Endothelial cell (in vitro differentiated cells): Measurements from ENCODE around the gene PKMYT1. TPM values are rescaled to one million over a fixed set of nuclear protein-coding genes. Genes with fewer than 3 reads are reported as not detected.
A peak's percentile ranks its signal among the peaks of the same experiment; 100 is the strongest.

Source experiments
- DNase-seq: peaks from one replicate; pipeline ENCODE4 v3.0.0; 2021; ENCODE audit warnings: low spot score
- H3K27ac Mint-ChIP-seq: one replicate; pipeline ENCODE4 v1.8.0; 2021; ENCODE audit warnings: mixed read lengths, inconsistent platforms; ENCODE audit not compliant: unreplicated experiment
- H3K27me3 Mint-ChIP-seq: one replicate; pipeline ENCODE4 v1.8.0; 2021; ENCODE audit warnings: mild to moderate bottlenecking, moderate library complexity, mixed read lengths, inconsistent platforms; ENCODE audit not compliant: unreplicated experiment
- H3K36me3 Mint-ChIP-seq: one replicate; pipeline ENCODE4 v1.8.0; 2021; ENCODE audit warnings: mild to moderate bottlenecking, low read depth, mixed read lengths, inconsistent platforms; ENCODE audit not compliant: unreplicated experiment
- H3K4me1 Mint-ChIP-seq: one replicate; pipeline ENCODE4 v1.8.0; 2021; ENCODE audit warnings: mild to moderate bottlenecking, mixed read lengths, inconsistent platforms; ENCODE audit not compliant: unreplicated experiment
- H3K4me3 Mint-ChIP-seq: one replicate; pipeline ENCODE4 v1.8.0; 2021; ENCODE audit warnings: mild to moderate bottlenecking, mixed read lengths, inconsistent platforms; ENCODE audit not compliant: unreplicated experiment
- H3K9me3 Mint-ChIP-seq: one replicate; pipeline ENCODE4 v1.8.0; 2021; ENCODE audit warnings: mixed read lengths, inconsistent platforms; ENCODE audit not compliant: unreplicated experiment
- total RNA-seq: library from RNA; stranded (reverse); fragmentation: NEBNext Ultra II Directional; extraction: Animal tissue kit (Norgen Biotek cat#: 25700); gene quantifications from one replicate; pipeline ENCODE4 v1.2.1, GENCODE V29; 2021; ENCODE audit not compliant: unreplicated experiment
- TF ChIP-seq, protein P1 (sequence below): fragments of 200-600 bp; sonication (generic); IDR thresholded peaks from one replicate; pipeline ENCODE4 v1.5.0; 2021; ENCODE audit warnings: antibody characterized with exemption; ENCODE audit not compliant: unreplicated experiment

PKMYT1 gene
- total RNA-seq, 1 donor from 2014 or later, result 12.2 TPM

DNA sequence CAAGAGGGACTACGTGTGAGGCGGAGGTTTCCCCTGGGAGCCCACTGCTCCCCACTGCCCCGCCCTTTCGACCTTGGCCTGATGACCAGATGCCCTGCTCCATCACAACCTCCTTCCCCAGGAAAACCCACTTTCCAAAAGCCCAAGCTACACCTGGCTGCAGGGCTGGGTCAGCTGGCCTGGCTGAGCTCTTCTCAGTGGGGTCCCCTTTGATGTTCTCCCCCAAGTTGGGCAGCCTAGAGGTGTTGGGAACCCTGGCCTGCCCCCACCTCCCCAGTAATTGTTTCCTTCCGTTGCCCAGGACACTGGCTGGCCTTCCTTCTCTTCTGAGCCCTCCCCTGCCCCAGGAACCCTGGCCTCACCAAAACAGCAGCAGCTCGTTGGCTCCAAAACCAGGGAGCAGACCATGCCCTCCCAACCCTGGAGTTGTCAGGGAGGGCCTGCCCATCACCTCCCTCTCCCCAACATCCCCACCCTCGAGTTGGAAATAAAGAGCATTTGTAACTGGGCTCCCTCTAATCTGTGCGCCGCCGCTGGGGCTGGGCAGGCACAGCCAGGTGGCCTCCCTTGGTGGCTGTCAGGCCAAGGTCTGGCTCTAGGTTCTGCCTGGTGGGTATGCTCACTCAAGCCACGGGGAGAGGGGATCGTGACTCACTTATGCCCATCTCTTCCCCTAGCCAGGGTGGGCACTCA lies 33.9 kb upstream of the PKMYT1 start:
- no peak for DNase-seq
- TF ChIP-seq, protein P1, sequence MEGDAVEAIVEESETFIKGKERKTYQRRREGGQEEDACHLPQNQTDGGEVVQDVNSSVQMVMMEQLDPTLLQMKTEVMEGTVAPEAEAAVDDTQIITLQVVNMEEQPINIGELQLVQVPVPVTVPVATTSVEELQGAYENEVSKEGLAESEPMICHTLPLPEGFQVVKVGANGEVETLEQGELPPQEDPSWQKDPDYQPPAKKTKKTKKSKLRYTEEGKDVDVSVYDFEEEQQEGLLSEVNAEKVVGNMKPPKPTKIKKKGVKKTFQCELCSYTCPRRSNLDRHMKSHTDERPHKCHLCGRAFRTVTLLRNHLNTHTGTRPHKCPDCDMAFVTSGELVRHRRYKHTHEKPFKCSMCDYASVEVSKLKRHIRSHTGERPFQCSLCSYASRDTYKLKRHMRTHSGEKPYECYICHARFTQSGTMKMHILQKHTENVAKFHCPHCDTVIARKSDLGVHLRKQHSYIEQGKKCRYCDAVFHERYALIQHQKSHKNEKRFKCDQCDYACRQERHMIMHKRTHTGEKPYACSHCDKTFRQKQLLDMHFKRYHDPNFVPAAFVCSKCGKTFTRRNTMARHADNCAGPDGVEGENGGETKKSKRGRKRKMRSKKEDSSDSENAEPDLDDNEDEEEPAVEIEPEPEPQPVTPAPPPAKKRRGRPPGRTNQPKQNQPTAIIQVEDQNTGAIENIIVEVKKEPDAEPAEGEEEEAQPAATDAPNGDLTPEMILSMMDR, result no peak
- peaks cover 16% of the 10 kb centered on the region for H3K27me3 Mint-ChIP-seq
- H3K4me1 Mint-ChIP-seq, result peaks cover 2% of the 10 kb centered on the region
- H3K27ac Mint-ChIP-seq, result peak overlapping the region; percentile 24
- H3K4me3 Mint-ChIP-seq, result no peak overlapping the region
- no peaks in the 10 kb centered on the region for H3K9me3 Mint-ChIP-seq
- peaks cover 5% of the 10 kb centered on the region for H3K36me3 Mint-ChIP-seq

DNA sequence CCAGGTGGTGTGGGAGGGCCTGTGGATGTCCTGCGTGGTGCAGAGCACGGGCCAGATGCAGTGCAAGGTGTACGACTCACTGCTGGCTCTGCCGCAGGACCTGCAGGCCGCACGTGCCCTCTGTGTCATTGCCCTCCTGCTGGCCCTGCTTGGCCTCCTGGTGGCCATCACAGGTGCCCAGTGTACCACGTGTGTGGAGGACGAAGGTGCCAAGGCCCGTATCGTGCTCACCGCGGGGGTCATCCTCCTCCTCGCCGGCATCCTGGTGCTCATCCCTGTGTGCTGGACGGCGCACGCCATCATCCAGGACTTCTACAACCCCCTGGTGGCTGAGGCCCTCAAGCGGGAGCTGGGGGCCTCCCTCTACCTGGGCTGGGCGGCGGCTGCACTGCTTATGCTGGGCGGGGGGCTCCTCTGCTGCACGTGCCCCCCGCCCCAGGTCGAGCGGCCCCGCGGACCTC lies 33.3 kb upstream of the PKMYT1 start:
- peaks cover 5% of the 10 kb centered on the region for H3K36me3 Mint-ChIP-seq
- H3K9me3 Mint-ChIP-seq, result no peaks in the 10 kb centered on the region
- TF ChIP-seq, protein P1, result no peak
- H3K4me3 Mint-ChIP-seq, result no peak overlapping the region
- no peak overlapping the region for H3K27ac Mint-ChIP-seq
- H3K4me1 Mint-ChIP-seq, result peaks cover 6% of the 10 kb centered on the region
- DNase-seq, result no peak
- peaks cover 16% of the 10 kb centered on the region for H3K27me3 Mint-ChIP-seq

DNA sequence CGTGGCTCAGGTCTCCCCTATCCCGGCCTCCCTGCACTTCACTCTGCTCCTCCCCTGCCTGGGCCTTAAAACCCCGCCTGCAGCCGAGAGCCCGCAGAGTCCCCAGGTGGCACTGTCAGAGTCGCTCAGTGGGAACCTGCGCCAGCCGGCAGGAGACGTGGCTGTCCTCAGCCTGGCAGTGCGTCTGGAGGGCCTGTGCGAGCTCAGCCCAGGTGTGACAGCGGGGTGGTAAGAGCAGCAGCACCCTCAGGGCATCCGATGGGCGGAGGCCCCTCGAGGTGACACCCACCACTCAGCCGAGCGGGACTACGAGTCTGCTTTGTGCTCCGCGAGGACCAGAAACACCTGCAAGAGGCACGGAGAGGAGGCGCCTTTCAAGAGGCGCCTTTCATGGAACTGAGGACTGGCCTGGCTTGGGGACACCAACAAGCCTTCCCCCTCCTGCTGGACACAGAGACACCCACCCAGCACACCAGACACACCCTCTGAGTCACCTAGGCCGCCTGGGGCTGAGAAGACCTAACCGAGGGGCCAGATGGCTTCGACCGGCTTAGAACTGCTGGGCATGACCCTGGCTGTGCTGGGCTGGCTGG lies 32.7 kb upstream of the PKMYT1 start, which contains the start of gene CLDN9:
CLDN9 (plus strand) TSS at position 96 of the 593 bp plus-strand sequence; CDS start at position 536, 440 bp downstream.
- no peak for DNase-seq
- H3K27ac Mint-ChIP-seq, result no peak within 1 kb of the TSS
- H3K27me3 Mint-ChIP-seq, result peaks cover 16% of the 10 kb centered on the region
- H3K4me1 Mint-ChIP-seq, result peaks cover 12% of the 10 kb centered on the region
- no peak within 1 kb of the TSS for H3K4me3 Mint-ChIP-seq
- H3K36me3 Mint-ChIP-seq, result peaks cover 5% of the 10 kb centered on the region
- TF ChIP-seq, protein P1, result no peak
- H3K9me3 Mint-ChIP-seq, result no peaks in the 10 kb centered on the region

DNA sequence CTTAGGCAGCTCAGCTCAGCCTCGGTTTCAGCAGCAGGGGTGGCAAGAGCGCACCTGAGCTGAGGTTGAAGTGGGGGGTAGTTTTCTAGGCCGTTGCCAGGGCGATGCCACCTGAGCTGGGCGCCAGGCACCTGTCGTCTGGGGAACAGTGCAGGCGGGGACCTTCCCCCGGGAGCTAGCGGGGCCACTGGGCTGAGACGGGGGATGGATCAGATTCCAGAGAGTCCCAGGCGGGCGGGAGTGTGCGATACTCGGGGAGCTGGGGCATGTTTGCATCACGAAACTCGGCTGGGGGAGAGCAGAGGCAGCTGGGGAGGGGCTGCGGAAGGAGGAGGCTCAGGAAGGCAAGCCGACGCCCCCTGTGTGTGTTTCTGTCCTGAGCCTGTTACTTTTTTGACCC lies 32.0 kb upstream of the PKMYT1 start:
- Mint-ChIP-seq H3K4me1 (peaks cover 17% of the 10 kb centered on the region), H3K4me3 (no peak overlapping the region), H3K9me3 (no peaks in the 10 kb centered on the region), H3K27me3 (peaks cover 16% of the 10 kb centered on the region), H3K36me3 (peaks cover 5% of the 10 kb centered on the region), H3K27ac (no peak overlapping the region)
- no peak for DNase-seq
- TF ChIP-seq, protein P1, result no peak

DNA sequence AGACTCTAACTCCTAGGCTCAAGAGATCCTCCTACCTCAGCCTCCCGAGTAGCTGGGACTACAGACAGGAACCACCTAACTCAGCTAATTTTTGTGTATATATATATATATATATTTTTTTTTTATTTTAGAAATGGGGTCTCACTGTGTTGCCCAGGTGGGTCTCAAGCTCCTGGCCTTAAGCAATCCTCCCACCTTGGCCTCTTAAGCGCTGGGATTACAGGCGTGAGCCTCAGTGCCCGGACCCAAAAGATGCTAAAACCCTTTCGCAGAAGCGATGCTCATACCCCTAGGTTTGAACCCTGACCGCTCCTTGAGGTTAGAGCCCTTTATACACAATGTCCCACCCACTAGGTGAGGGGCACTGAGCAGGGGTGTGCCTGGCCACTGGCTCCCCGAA lies 30.3 kb upstream of the PKMYT1 start:
- TF ChIP-seq, protein P1, result no peak
- no peaks in the 10 kb centered on the region for H3K9me3 Mint-ChIP-seq
- no peak overlapping the region for H3K4me3 Mint-ChIP-seq
- DNase-seq, result no peak
- H3K27me3 Mint-ChIP-seq, result peaks cover 14% of the 10 kb centered on the region
- no peak overlapping the region for H3K27ac Mint-ChIP-seq
- peaks cover 24% of the 10 kb centered on the region for H3K4me1 Mint-ChIP-seq
- H3K36me3 Mint-ChIP-seq, result peaks cover 5% of the 10 kb centered on the region
